Measurements from ENCODE around the gene TERT.

- TF ChIP-seq POLR2AphosphoS5 (IDR thresholded peaks at IDR 0.05; ENCODE audit: low read depth, low read length) (no peak), POLR2A (IDR thresholded peaks at IDR 0.05; ENCODE audit: low read depth, low read length) (no peak)
Measured at GRCh38 chr5:1329111-1329579, 34.3 kb upstream of the TERT start.
